Fibroblast of skin of left biceps (primary cell): ENCODE measurements around the gene MCAT.

Experiments used
- DNase-seq, 2 experiments: peaks; one replicate each; pipeline ENCODE4 v3.0.0-alpha.2; 2013; ENCODE audit warnings: low read depth in 2 of 2

Gene MCAT, protein sequence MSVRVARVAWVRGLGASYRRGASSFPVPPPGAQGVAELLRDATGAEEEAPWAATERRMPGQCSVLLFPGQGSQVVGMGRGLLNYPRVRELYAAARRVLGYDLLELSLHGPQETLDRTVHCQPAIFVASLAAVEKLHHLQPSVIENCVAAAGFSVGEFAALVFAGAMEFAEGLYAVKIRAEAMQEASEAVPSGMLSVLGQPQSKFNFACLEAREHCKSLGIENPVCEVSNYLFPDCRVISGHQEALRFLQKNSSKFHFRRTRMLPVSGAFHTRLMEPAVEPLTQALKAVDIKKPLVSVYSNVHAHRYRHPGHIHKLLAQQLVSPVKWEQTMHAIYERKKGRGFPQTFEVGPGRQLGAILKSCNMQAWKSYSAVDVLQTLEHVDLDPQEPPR

GRCh38 chr22:43142880-43143562 is at the start of gene MCAT:
TSS of gene MCAT (minus strand) at chr22:43143398. CDS start at chr22:43143348, 50 bp downstream.
- DNase-seq: peak; percentile 17 to 24

- DNase-seq: no peak
Measured at GRCh38 chr22:43191831-43192230, 48.6 kb upstream of the MCAT start.

GRCh38 chr22:43188829-43189545 is 45.8 kb upstream of the MCAT start:
- no peak for DNase-seq

GRCh38 chr22:43187171-43188099 is 44.2 kb upstream of the MCAT start:
- DNase-seq: peak; percentile 86 to 87

DNA sequence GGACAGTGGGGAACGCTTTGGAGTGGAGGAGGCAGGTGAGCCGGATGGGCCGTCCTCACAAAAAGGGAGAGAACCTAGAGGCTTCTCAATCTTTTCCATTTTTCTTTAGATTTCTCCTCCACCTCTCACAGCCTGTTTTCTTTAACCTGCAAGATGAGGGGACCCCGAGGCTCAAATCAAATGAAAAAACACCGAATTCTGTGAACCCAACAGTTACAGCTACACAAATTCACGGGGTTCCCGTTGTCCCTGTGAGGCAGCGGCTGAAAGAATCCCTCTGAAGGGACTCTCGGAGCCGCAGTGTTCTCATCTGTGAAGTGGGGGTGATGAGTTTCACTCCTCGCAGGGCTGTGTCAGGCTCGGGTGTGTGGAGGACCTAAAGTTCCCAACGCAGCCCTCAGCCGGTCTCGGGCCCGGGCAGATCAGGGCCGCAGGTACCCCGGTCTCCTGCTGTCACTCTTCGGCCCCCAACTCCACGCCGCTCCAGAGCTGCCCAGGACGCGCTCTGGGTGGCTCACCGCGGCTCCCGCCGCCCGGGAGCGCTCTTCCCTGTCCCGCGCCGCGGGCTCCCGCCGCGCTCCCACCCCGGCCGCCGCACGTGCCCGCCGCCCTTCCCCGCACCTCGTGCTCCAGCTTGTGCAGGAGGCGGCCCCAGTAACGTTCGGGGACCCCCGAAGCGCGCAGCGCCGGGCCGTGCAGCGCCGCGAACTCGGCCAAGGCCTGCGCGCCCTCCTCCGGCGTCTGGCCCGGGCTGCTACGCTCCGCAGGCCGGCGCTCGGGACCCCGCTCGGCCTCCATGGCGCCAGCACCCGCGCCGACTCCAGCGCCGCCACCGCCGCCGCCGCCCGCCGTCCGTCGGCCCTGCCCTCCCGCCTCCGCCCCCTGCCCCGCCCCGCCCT is 43.3 kb upstream of the MCAT start, which contains the start of gene TTLL12:
TTLL12 (minus strand) TSS at position 863 of the 899 bp plus-strand sequence; CDS start at position 798, 65 bp downstream.
- no peak for DNase-seq

DNA sequence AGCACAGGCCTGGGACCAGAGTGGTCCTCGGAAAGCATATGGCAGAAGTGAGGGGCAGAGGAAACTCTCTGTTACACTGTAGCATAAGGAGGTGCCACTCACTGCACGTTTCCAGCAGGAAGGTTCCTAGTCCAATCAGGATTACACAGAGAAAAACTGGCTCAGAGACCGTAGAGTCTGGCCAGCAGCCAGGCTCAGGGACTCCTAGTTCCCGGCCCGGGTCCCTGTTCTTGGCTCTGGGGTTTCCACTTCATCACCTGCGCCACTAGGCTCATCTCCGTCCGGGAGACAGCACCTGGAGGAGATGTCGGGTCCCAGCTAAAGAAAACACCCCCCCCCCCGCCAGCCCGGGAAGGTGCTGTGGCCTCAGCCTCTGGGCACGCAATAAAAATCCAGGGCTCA is 42.7 kb upstream of the MCAT start:
- no peak for DNase-seq

- DNase-seq: no peak
Measured at GRCh38 chr22:43183496-43184277, 40.5 kb upstream of the MCAT start.

DNA sequence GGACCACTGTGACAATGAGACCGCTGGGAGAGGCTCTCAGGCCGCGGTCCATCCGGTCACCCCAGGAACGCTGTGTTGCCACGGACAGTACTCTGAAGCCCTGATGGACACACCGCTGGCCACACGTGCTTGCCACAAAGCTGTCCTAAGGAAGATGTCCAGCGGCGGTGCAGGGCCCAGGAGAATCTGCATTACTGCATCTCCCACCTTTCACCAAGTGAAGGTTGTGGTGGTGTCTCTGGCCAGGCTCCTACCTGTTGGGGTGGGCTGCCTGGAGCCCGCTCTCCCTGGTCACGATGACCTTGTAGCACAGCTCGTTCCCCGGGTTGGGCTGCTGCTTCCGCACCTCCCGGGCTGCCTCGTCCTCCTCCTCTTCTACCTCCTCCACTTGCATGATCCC is 39.5 kb upstream of the MCAT start:
- no peak for DNase-seq

DNA sequence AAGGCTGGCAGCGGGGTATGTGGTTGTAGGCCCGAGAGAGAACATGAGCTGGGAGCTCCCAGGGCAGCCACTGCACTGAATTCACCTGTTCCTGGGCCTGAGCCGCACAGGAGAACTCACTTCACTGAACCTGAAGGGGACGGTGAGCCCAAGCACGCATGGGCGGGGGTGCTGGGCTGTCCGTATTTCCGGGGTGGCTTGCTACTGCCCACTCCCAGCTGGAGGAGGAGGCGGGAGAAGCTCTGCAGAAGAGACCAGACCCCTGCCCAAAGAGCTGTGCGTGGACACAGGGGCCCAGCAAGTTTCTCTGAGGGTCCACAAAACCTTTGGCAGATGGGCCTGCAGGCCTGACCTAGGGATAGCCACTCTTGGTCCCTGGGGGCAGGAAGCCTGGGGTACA is 38.9 kb upstream of the MCAT start:
- no peak for DNase-seq

GRCh38 chr22:43181321-43182076 is 38.3 kb upstream of the MCAT start:
- no peak for DNase-seq

DNA sequence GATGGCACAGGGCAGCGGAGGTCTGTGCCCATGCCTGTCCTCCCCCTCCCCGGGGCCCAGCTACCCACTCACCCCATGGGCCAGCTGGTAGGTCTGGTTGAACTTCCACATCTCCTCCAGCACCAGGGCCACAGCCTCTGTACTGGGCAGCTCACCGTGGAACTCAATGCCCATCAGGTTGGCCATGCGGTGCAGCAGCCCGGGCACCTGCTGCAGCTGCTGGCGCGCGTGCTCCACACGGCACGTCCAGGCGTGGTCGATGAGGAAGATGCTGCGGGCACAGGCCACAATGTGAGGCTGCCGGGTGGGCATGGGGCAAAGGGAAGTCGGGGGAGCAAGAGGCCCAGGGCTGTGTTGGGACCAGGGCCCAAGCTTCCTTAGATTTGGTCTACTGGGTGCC is 37.5 kb upstream of the MCAT start:
- DNase-seq: no peak

GRCh38 chr22:43179911-43180195 is 36.7 kb upstream of the MCAT start:
- no peak for DNase-seq

- no peak for DNase-seq
Measured at GRCh38 chr22:43179146-43179910, 36.1 kb upstream of the MCAT start.

- DNase-seq: no peak
Measured at GRCh38 chr22:43177479-43177878, 34.3 kb upstream of the MCAT start.

DNA sequence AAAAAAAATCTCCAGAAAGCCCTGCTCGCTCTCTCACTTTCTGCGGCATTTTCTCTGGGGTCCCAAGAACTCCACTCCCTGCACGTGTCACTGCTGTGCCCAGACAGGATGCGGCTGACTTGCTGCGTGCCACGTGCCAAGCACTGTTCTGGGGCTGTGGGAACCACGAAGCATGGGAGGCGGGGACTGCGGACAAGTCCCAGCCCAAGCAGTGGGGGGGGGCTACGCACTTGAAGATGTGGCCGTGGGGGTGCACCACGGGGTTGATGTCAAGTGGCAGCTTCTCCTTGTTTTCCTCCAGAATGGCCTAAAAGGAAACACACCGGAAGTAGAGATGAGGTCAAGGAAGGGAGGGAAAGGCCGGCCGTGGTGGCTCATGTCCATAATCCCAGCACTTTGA is 32.9 kb upstream of the MCAT start:
- no peak for DNase-seq

DNA sequence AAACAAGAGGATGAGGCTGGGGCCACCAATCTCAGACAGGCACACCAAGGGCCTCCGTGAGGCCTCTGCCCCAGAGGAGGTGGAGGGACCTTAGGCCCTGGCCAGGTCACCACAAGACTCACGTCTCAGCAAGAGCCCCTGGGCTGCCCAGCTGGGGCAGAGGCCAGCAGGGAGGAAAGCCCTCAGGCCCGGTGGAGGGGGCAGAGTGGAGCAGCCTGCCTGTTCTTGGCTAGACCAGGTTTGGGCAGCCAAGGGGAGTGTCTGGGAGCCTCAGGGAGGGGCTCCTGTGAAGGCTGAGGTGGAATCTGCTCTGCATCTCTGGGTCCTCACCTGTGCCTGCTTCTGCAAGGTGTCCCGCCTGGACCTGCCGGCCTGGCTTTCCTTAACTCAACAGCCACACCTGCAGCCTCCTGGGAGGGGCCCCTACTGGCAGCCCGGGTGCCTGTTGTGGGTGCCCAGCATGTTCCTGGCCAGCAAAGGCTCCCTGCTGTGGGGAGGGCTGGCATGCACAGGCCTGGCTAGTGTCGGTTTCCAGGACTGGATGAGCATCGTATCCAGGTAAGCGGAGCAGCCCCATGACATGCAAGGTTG is 31.8 kb upstream of the MCAT start:
- no peak for DNase-seq

GRCh38 chr22:43173976-43174720 is 30.9 kb upstream of the MCAT start:
- no peak for DNase-seq
